NB4 (cell line): Measurements from ENCODE around the gene ACSS2.

Experiments
- DNase-seq: peaks from one replicate; pipeline ENCODE4 v3.0.0; 2010; ENCODE audit warnings: low read depth
- H3K4me3 ChIP-seq: one replicate; pipeline ENCODE4 v1.5.1; 2011; ENCODE audit warnings: mild to moderate bottlenecking, low read depth, low read length, moderate library complexity
- MYC ChIP-seq: IDR thresholded peaks from 2 replicates; pipeline ENCODE4 v1.6.1; 2011; ENCODE audit warnings: low read depth, low read length
- POLR2A ChIP-seq: IDR thresholded peaks from 2 replicates; pipeline ENCODE4 v1.6.1; 2011; ENCODE audit warnings: mild to moderate bottlenecking; ENCODE audit not compliant: insufficient read length; ENCODE audit errors: extremely low read depth
- TF ChIP-seq, protein P1 (sequence below): IDR thresholded peaks from one replicate; pipeline ENCODE4 v1.5.1; 2012; ENCODE audit warnings: low read depth, low read length
- TF ChIP-seq, protein P2 (sequence below): IDR thresholded peaks from 2 replicates; pipeline ENCODE4 v1.6.1; 2011; ENCODE audit warnings: low read depth, low read length

The ACSS2 gene

DNA sequence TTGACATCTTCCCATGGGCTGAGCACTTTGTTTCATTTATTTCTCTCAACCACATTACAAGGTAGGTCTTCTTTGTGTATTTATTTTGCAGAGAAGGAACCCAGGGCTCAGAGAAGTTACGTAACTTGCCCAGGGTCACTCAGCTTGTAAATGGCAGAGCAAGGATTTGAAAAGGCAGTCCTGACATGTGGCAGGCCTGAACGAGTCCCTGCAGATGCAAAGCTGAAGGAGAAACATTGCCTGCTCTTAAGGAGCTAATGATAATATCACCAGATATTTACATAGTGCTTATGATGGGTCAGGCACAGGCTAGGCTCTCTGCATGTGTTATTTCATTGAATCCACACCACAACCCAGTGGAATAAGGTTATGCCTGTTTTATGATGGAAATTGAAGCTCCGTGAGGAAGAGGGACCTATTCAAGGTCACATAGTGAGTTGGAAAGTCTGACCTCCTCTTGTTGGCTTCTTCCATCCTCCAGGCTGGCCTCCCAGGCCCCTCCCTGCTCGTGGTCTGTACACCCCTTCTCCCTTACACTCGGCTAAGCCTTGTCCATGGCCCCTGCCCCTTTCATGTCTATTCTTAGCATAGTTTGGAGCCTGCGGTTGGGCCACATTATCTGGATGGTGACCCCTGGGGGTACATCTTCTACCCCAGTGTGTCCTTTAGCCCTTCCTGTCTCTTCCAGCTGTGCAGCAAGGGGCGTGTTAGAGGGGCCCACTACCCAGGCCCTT, 91.8 kb downstream of the ACSS2 start:
- TF ChIP-seq MYC = no peak
- TF ChIP-seq, protein P1, sequence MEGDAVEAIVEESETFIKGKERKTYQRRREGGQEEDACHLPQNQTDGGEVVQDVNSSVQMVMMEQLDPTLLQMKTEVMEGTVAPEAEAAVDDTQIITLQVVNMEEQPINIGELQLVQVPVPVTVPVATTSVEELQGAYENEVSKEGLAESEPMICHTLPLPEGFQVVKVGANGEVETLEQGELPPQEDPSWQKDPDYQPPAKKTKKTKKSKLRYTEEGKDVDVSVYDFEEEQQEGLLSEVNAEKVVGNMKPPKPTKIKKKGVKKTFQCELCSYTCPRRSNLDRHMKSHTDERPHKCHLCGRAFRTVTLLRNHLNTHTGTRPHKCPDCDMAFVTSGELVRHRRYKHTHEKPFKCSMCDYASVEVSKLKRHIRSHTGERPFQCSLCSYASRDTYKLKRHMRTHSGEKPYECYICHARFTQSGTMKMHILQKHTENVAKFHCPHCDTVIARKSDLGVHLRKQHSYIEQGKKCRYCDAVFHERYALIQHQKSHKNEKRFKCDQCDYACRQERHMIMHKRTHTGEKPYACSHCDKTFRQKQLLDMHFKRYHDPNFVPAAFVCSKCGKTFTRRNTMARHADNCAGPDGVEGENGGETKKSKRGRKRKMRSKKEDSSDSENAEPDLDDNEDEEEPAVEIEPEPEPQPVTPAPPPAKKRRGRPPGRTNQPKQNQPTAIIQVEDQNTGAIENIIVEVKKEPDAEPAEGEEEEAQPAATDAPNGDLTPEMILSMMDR = no peak
- TF ChIP-seq, protein P2, sequence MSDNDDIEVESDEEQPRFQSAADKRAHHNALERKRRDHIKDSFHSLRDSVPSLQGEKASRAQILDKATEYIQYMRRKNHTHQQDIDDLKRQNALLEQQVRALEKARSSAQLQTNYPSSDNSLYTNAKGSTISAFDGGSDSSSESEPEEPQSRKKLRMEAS = no peak
- TF ChIP-seq POLR2A = no peak
- no peak overlapping the region for H3K4me3 ChIP-seq

DNA sequence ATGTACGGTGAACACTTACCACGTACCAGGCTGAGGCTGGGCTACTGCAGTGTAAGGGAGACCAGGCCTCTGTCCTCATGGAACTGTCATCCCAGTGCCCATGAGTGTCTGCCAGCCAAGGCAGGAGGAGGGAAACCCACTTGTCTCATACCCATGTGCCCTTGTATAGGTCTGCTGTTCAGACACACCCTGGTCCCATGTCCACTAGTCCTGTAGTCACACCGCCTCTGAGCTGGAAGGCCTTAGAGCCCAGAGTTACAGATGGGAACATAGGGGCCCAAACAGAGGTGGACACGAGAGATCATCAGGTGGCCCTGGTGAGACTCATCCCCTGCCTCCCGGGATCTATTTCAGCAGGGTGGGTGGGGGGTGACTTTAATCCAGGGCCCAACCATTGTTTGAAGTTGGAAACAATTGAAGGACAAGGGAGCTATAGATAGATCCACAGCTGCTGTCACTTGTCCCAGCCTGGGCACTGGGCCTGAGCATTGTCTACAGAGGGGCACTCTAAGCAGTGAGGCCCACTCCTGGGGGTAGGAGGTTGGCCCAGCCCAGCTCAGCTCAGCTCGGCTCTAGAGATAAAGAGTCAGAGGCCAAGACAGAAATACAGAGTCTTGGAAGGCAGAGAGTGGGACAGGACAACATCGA, 93.9 kb downstream of the ACSS2 start:
- H3K4me3 ChIP-seq = no peak overlapping the region
- DNase-seq = no peak
- TF ChIP-seq, protein P2 = no peak
- no peak for TF ChIP-seq MYC
- TF ChIP-seq, protein P1 = no peak
- no peak for TF ChIP-seq POLR2A

More for the DNA sequence above, 91.8 kb downstream of the ACSS2 start:
- DNase-seq = no peak

DNA sequence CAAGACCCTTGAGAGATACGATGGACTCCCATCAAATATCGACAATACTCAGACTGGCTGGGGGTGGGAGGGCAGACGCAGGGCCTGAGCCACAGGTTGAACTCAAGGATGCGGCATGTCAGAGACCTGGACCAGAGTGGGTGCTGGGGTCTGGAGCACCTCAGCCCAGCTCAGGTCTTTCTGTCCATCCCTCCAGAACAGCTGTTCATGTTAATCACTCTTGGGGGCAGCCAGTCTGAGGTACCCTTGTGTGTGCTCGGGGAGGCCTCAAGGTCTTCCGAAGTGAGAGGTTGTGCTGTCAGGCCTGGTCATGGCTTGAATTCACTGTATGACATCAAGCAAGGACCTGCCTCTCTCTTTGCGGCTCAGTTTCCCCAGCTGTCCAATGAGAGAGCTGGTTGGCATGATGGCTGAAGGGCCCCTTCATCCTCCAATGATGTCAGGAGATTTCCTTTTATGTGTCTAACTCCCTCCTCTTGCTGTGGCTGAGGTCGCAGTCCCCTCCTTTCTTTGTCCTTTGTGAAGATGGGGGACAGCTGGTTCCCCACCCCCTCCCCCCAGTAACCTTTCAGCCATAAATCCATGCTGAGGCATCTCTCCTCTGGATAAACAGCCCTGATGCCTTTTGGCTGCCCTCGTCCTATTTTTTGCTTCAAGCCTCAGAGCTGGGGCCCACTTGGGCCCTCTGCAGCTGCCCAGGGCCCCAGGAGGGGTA, 94.6 kb downstream of the ACSS2 start:
- DNase-seq = no peak
- no peak for TF ChIP-seq MYC
- TF ChIP-seq POLR2A = no peak
- TF ChIP-seq, protein P2 = no peak
- TF ChIP-seq, protein P1 = no peak
- no peak overlapping the region for H3K4me3 ChIP-seq

DNA sequence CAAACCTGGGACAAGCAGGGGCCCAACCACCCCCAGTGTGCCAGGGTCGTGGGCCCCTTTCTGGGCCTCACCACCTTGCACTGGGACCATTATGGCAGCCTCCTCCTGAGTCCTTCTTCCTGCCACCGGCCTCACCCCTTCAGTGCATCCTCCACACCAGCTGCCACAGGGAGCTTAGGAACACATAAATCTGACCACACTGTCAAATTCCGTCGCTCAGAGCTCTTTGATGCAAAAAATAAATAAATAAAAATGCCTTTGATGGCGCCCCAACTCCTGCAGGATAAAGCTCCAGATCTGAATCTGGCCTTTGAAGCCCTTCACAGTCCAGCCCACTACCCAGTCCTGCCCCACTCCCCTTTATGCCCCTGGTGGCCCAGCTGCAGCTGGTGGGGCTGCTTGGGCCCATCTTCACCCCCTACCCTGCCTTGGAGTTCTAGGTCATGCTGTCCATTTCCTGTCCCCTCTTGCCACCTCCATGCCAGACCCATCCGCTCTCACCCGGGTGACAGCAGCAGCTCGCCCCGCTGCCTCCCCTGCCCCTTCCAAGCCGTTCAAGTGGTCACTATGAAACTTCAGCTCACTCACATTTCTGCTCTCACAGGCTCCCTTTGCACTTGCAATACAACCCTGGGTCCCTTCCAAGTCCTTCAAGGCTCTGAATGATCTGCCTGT, 95.3 kb downstream of the ACSS2 start:
- H3K4me3 ChIP-seq = no peak overlapping the region
- TF ChIP-seq POLR2A (no peak), MYC (no peak)
- TF ChIP-seq, protein P2 = no peak
- TF ChIP-seq, protein P1 = no peak
- DNase-seq = no peak

DNA sequence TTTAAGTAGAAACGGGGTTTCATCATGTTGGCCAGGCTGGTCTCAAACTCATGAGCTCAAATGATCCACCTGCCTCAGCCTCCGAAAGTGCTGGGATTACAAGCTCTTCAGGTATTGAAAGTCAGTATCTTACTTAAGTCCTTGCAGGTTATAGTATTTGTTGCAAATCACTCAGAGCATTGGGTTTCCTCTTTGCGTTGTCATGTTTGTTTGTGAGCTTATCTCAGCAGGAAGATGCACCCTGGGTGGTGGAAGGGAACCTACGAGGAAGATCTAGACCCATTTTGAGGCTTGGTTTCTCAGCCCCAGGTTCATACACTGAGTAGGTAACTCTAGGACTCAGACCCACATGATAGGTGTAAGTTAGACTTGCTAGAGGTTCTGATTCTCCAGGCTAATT, 97.8 kb downstream of the ACSS2 start:
- TF ChIP-seq POLR2A = no peak
- no peak for TF ChIP-seq MYC
- TF ChIP-seq, protein P2 = no peak
- TF ChIP-seq, protein P1 = no peak
- no peak for DNase-seq
- no peak overlapping the region for H3K4me3 ChIP-seq
